Panc1 (cell line): ENCODE data around the gene MDN1.

Source experiments
- POLR2AphosphoS5 ChIP-seq: IDR thresholded peaks from 2 replicates; pipeline ENCODE4 v1.6.1; 2012; ENCODE audit warnings: mild to moderate bottlenecking, low read depth, low read length, moderate library complexity
- TCF7L2 ChIP-seq: IDR thresholded peaks from 2 replicates; pipeline ENCODE4 v1.6.1; 2011; ENCODE audit warnings: mild to moderate bottlenecking, low read depth, low read length, inconsistent platforms
- TF ChIP-seq, protein P1 (sequence below): fragments of 450-650 bp; IDR thresholded peaks from 2 replicates; pipeline ENCODE4 v1.5.1; 2017; ENCODE audit warnings: mild to moderate bottlenecking

DNA sequence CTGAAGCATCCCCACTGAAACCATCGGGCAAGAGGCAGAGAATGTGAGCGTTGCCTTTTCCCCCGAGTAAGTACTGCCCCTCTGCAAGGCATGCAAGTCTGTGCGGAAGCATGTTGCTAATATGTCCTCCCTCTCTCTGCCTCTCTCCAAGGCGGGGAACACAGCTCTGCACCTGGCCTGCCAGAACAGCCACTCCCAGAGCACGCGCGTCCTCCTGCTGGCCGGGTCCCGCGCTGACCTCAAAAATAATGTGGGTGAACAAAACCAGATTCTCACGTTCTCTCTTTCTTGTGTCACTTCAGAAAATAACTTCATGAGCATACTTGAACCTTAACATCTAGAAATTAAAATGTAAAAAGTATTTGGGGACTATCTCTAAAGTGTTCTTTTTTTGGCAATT, 207.5 kb downstream of the MDN1 start:
- TF ChIP-seq POLR2AphosphoS5 (no peak), TCF7L2 (no peak)
- TF ChIP-seq, protein P1, sequence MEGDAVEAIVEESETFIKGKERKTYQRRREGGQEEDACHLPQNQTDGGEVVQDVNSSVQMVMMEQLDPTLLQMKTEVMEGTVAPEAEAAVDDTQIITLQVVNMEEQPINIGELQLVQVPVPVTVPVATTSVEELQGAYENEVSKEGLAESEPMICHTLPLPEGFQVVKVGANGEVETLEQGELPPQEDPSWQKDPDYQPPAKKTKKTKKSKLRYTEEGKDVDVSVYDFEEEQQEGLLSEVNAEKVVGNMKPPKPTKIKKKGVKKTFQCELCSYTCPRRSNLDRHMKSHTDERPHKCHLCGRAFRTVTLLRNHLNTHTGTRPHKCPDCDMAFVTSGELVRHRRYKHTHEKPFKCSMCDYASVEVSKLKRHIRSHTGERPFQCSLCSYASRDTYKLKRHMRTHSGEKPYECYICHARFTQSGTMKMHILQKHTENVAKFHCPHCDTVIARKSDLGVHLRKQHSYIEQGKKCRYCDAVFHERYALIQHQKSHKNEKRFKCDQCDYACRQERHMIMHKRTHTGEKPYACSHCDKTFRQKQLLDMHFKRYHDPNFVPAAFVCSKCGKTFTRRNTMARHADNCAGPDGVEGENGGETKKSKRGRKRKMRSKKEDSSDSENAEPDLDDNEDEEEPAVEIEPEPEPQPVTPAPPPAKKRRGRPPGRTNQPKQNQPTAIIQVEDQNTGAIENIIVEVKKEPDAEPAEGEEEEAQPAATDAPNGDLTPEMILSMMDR, result no peak
